Mucosa of rectum (tissue), 2 donors: ENCODE results near the gene USP15.
"Not testable (repeated sequence)": the region's sequence is repeated elsewhere in the genome, so short reads cannot be mapped to it uniquely, and the experiment has no call there.

Source experiments
- H3K27ac ChIP-seq, 2 donors: one replicate each; pipeline ENCODE4 v1.7.0; 2013; ENCODE audit warnings: inconsistent platforms in 2 of 2, low read depth in 2 of 2, low read length in 2 of 2
- H3K27me3 ChIP-seq, 2 donors: one replicate each; pipeline ENCODE4 v1.7.0; 2013; ENCODE audit warnings: low read length in 2 of 2; ENCODE audit not compliant: control insufficient read depth in 2 of 2, insufficient read depth in 2 of 2
- H3K36me3 ChIP-seq, 2 donors: one replicate each; pipeline ENCODE4 v1.7.0; 2013; ENCODE audit warnings: low read length in 2 of 2; ENCODE audit not compliant: control insufficient read depth in 2 of 2, insufficient read depth in 2 of 2
- H3K4me1 ChIP-seq, 2 donors: one replicate each; pipeline ENCODE4 v1.7.0; 2013; ENCODE audit warnings: low read length in 2 of 2, mild to moderate bottlenecking in 1 of 2; ENCODE audit not compliant: control insufficient read depth in 2 of 2, insufficient read depth in 2 of 2
- H3K4me3 ChIP-seq, 2 donors: one replicate each; pipeline ENCODE4 v1.7.0; 2013; ENCODE audit warnings: low read length in 2 of 2
- H3K9ac ChIP-seq, 2 donors: one replicate each; pipeline ENCODE4 v1.7.0; 2013; ENCODE audit warnings: low read length in 2 of 2, low read depth in 1 of 2, mild to moderate bottlenecking in 1 of 2
- H3K9me3 ChIP-seq, 2 donors: one replicate each; pipeline ENCODE4 v1.7.0; 2013; ENCODE audit warnings: low read length in 2 of 2; ENCODE audit not compliant: control insufficient read depth in 2 of 2
- donor health status: healthy.
- donor health status: Normal muscosa, but diverticular disease.

The USP15 gene

DNA sequence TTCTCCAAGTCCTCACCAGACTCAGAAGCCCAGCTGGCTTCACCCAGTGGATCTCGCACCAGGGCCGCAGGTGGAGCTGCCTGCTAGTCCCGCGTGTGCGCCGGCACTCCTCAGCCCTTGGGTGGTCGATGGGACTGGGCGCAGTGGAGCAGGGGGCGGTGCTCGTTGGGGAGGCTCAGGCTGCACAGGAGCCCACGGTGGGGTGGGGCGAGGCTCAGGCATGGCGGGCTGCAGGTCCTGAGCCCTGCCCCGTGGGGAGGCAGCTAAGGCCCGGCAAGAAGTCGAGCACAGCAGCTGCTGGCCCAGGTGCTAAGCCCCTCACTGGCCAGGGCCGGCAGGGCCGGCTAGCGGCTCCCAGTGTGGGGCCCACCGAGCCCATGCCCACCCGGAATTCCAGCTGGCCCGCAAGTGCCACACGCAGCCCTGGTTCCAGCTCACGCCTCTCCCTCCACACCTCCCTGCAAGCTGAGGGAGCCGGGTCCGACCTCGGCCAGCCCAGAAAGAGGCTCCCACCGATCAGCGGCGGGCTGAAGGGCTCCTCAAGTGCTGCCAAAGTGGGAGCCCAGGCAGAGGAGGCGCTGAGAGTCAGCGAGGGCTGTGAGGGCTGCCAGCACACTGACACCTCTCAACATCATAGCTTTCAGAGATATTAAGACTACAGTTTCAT lies 201.1 kb downstream of the USP15 start:
- not testable (repeated sequence) for H3K4me1 ChIP-seq, H3K4me3 ChIP-seq, H3K27ac ChIP-seq, H3K9me3 ChIP-seq, H3K9ac ChIP-seq, H3K27me3 ChIP-seq, H3K36me3 ChIP-seq

DNA sequence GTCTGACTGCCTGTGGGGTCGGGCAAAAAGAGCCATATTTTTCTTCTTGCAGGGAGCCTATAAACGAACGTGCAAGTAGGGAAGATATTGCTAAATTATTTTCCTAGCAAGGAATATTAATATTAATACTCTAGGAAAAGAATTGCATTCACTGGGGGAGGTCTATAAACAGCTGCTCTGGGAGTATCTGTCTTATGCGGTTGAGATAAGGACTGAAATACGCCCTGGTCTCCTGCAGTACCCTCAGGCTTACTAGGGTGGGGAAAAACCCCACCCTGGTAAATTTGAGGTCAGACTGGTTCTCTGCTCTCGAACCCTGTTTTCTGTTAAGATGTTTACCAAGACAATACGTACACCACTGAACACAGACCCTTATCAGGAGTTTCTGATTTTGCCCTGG lies 203.0 kb downstream of the USP15 start:
- not testable (repeated sequence) for H3K27ac ChIP-seq, H3K9me3 ChIP-seq, H3K4me3 ChIP-seq, H3K4me1 ChIP-seq, H3K9ac ChIP-seq, H3K36me3 ChIP-seq, H3K27me3 ChIP-seq
